ENCODE data around the gene LNPK.
"Not testable (repeated sequence)": the region's sequence is repeated elsewhere in the genome, so short reads cannot be mapped to it uniquely, and the experiment has no call there.

Gene LNPK

DNA sequence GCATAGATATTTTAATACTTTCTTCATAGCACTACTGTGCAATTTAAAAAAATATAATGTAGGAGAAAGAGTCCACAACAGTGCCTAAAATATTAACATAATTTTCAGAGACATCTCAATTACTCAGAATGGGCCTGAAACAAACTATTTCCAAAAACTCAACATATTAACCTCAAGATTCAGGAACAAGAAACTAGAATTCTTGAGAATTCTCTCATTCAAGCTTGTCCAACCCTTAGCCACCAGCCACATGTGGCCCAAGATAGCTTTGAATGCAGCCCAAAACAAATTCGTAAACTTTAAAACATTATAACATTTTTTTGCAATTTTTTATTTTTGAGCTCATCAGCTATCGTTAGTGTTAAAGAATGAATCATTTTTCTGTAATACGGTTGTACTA, 35.2 kb downstream of the LNPK start:
- no peak for DNase-seq (ENCODE audit: low spot score)

- no peak for DNase-seq (ENCODE audit: low spot score)
Measured at GRCh38 chr2:175965773-175966172, 36.3 kb downstream of the LNPK start.

DNA sequence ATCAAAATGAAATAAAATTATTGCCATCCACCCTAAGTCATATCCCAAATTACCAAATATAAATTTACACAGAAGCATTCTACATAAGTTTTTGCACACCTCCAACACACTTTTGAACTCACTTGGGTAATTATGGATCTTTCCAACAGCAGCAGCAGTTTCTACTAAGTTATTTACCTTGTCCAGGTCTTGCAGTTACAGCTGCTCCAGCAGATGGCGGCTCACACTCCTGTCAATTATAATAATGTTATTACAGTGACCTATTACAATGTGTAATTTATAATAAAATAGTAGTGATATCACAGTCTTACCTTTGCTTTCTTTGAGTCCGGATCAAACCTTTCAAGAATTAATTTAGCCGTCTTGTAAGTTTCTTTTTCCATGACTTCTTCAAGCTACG, 37.9 kb downstream of the LNPK start:
- no peak for DNase-seq (ENCODE audit: low spot score)

DNA sequence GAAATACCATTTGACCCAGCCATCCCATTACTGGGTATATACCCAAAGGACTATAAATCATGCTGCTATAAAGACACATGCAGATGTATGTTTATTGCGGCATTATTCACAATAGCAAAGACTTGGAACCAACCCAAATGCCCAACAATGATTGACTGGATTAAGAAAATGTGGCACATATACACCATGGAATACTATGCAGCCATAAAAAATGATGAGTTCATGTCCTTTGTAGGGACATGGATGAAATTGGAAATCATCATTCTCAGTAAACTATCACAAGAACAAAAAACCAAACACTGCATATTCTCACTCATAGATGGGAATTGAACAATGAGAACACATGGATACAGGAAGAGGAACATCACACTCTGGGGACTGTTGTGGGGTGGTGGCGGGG, 38.9 kb downstream of the LNPK start:
- not testable (repeated sequence) for DNase-seq (ENCODE audit: low spot score)

DNA sequence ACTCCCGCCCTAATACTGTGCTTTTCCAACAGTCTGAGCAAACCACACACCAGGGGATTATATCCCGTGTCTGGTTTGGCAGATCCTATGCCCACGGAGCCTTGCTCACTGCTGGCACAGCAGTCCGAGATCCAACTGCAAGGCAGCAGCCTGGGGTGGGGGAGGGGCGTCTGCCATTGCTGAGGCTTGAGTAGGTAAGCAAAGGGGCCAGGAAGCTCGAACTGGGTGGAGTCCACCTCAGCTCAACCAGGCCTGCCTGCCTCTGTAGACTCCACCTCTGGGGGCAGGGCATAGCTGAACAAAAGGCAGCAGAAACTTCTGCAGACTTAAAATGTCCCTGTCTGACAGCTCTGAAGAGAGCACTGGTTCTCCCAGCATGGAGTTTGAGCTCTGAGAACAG, 44.2 kb downstream of the LNPK start:
- no peak for DNase-seq (ENCODE audit: low spot score)

GRCh38 chr2:175955136-175955535, 46.9 kb downstream of the LNPK start:
- no peak for DNase-seq (ENCODE audit: low spot score)

GRCh38 chr2:175950512-175950911, 51.6 kb downstream of the LNPK start:
- DNase-seq (ENCODE audit: low spot score) = no peak

DNA sequence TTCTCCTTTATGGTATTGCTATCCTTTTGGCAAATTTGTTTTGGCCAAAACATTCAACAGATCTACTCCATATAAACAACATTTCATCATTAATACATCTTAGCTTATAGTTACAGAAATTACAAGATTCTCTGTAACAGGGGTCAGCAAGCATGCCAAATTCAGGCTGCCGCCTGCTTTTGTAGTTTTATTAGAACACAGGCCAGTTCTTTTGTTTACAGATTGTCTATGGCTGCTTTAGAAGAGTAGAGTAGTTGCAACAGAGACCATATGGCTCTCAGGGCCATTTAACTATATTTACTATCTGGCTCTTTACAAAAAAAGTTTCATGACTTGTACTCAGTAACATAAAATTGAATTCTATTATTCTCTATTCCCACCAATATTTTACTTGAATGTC, 53.9 kb downstream of the LNPK start:
- DNase-seq (ENCODE audit: low spot score) = no peak

DNA sequence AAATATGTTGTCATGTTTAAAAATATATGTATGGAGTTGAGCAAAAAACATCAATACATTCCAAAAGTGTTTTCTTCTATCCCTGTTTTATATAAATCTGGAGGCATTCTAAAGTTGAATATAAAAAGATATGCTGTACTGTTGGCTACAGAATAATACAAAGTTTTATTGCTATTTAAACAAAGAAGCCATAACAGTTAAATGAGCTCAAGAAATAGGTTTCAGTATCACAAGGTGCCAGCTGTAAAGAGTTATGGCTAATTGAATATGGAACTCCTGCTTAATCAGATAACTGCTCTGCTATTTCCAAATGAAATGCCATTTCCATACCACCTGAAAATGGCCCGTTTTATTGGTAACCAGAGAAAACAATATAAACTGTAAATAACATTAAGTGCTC, 55.0 kb downstream of the LNPK start:
- DNase-seq (ENCODE audit: low spot score) = no peak

DNA sequence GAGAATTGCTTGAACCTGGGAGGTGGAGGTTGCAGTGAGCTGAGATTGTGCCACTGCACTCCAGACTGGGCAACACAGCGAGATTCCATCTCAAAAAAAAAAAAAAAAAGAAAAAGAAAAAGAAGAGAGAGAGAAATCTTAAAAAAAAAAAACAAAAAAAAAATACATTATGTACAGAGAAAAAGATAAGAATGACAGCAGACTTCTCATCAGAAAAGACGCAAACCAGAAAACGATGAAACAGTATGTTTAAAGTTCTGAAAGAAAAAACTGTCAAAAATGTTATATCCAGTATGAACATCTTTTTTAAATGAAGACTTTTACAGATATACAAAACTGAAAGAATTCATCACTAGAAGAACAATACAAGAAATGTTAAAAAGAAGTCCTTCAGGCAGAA, 60.4 kb downstream of the LNPK start:
- no peak for DNase-seq (ENCODE audit: low spot score)

DNA sequence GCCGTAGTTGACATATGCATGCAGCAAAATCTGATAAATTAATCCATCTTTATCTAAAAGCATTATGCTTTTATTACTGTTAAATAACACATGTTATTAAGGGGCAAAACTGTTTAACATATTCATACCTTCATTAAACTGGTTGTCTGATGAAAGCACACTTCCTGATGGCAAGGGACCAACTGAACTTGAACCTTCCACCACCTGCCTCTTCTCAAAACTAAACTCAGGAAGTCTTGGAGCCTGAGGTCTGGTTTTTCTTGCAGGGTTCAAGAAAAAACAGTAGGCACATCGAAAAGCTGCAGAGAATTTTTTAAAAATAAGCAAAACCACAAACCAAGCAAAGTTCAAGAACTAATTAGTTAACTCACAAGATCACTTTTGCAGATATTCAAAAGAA, 64.9 kb downstream of the LNPK start:
- DNase-seq (ENCODE audit: low spot score) = no peak

DNA sequence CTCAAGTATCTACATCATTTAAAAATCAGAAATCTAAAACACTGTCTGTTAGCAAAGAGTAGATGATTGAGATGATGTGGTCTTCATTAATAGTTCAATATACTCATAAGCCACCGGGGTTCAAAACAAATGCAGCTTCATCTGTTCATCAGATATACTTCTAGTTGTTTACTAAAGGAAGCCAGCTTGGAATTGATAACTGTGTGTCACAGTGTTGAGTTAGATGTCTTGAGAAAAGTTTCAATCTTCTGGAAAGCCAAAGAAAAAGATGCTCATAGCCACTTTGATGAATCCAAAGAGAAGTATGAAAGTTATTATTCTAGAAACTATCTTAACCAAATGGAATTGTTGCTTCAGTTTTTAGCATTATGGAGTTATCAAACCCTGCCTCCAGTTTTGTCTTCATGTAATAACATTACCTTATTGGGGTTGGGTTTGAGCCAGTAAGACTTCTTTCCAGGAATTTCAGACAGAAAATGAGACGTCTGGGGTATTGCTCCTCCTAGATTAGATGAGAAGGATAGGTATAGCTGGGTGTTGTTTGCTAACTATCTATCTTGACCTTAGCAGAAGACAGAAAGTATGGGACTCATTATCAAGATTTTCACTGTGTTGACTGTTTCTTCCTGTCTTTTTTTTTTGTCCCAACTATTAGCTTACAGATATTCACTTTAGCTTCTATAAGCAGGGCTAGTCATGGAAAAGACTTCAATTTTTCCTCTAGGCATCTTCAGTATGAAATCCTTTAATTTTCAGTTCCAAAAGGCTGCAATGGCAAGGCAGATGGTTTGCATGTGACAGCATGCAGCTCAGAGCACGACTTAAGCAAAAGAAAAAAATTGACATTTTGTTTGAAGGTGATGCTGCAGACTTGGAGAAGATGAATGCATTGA, 66.5 kb downstream of the LNPK start:
- no peak for DNase-seq (ENCODE audit: low spot score)

- DNase-seq (ENCODE audit: low spot score) = no peak
Measured at GRCh38 chr2:175932675-175933074, 69.4 kb downstream of the LNPK start.

- no peak for DNase-seq (ENCODE audit: low spot score)
Measured at GRCh38 chr2:175931805-175932204, 70.3 kb downstream of the LNPK start.

DNA sequence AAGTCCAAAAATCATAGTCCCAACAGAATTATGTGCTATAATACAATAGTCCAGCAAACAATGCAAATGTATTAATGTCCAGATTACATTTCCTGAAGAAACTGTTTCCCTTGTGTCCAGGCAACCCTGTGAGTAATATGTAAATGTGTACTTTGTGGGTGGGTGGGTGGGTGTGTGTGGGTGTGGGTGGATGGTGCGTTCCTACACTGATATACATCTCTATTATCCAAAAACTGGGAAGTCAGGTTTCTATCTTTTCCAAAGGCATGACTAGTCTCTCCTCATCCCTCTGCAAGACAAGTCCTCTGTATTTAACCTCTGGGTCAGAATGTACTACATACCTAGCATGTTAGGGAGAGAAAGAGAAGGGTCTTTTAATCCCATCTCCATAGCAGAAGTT, 71.6 kb downstream of the LNPK start:
- no peak for DNase-seq (ENCODE audit: low spot score)

- DNase-seq (ENCODE audit: low spot score) = no peak
Measured at GRCh38 chr2:175929850-175930249, 72.2 kb downstream of the LNPK start.

GRCh38 chr2:175926272-175926671, 75.8 kb downstream of the LNPK start:
- DNase-seq (ENCODE audit: low spot score) = no peak

GRCh38 chr2:175922160-175922559, 79.9 kb downstream of the LNPK start:
- DNase-seq (ENCODE audit: low spot score) = no peak

DNA sequence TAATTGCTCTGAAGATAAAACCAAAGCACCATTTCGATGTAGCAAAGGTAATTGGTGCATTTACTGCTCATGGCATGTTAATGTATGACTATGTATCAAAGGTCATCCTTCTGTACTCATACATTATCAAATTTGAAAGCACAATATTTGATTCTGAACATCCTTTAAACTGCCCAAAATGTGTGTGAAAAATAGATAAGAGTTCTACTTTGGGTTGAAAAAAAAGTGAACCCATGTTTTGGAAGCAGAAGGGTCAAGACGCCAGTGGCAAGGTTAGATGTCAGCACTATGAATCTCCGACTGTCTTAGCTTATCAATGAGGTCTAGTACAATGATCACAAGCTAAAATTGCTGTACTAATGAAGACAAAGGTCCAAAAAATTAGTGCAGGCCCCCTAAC, 83.1 kb downstream of the LNPK start:
- no peak for DNase-seq (ENCODE audit: low spot score)

GRCh38 chr2:175914846-175915245, 87.2 kb downstream of the LNPK start:
- DNase-seq (ENCODE audit: low spot score) = no peak

- DNase-seq (ENCODE audit: low spot score) = not testable (repeated sequence)
Measured at GRCh38 chr2:175913849-175914743, 88.0 kb downstream of the LNPK start.

- DNase-seq (ENCODE audit: low spot score) = not testable (repeated sequence)
Measured at GRCh38 chr2:175913267-175913666, 88.8 kb downstream of the LNPK start.

DNA sequence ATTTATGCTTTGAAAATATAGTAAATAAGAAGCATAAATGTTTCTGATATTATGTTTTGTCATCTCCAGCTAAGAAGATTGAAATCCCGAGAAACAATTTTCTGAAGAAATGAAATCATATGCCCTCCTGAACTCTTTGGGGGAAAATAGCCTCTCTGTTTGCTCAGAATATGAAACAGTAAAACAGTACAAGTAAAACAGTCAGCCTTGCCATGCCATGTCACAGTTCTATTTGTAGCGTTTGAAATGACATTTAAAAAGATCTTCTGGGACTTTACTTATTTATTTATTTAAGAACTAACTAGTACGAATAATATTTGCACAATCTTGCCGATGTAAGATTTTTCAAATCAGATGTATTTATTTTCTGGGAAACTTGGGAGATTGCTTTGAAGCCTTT, 98.0 kb downstream of the LNPK start:
- no peak for DNase-seq (ENCODE audit: low spot score)

Measured in activated CD4-positive, alpha-beta T cell treated with anti-CD3 and anti-CD28 coated beads, Interleukin-2, Interleukin-4, amounts not matched to agents 100 ng/mL and 50 ng/mL, durations not matched to agents 16 hours and 8 hours (primary cell).